Neural progenitor cell (in vitro differentiated cells): ENCODE measurements around the gene HELQ. TPM values are rescaled to one million over a fixed set of nuclear protein-coding genes. Genes with fewer than 3 reads are reported as not detected.

Source experiments
- DNase-seq: peaks from one replicate; pipeline ENCODE4 v3.0.0-alpha.2; 2016; ENCODE audit warnings: low spot score
- H2AFZ ChIP-seq: fragments of 200-600 bp; sonication (generic); replicated peaks from 2 replicates; pipeline ENCODE4 v1.6.1; 2016; ENCODE audit warnings: antibody characterized with exemption
- H3F3A ChIP-seq: fragments of 200-600 bp; sonication (generic); 2 replicates; pipeline ENCODE4 v1.6.1; 2016; ENCODE audit warnings: antibody characterized with exemption, low read depth
- H3K27ac ChIP-seq: fragments of 200-600 bp; sonication (generic); 2 replicates; pipeline ENCODE4 v1.5.1; 2016; ENCODE audit warnings: mild to moderate bottlenecking
- H3K27me3 ChIP-seq: fragments of 200-600 bp; sonication (generic); 2 replicates; pipeline ENCODE4 v1.6.1; 2016; ENCODE audit warnings: mild to moderate bottlenecking, moderate library complexity
- H3K36me3 ChIP-seq: fragments of 200-600 bp; sonication (generic); 2 replicates; pipeline ENCODE4 v1.5.1; 2016
- H3K4me1 ChIP-seq: fragments of 200-600 bp; sonication (generic); 2 replicates; pipeline ENCODE4 v1.6.1; 2016; ENCODE audit warnings: mixed run types
- H3K4me2 ChIP-seq: fragments of 200-600 bp; sonication (generic); 2 replicates; pipeline ENCODE4 v1.6.1; 2016
- H3K4me3 ChIP-seq: fragments of 200-600 bp; sonication (generic); 2 replicates; pipeline ENCODE4 v1.5.1; 2016
- H3K79me2 ChIP-seq: fragments of 200-600 bp; sonication (generic); 2 replicates; pipeline ENCODE4 v1.6.1; 2016; ENCODE audit warnings: low read depth
- H3K9ac ChIP-seq: fragments of 200-600 bp; sonication (generic); 2 replicates; pipeline ENCODE4 v1.6.1; 2016
- H3K9me3 ChIP-seq: fragments of 200-600 bp; sonication (generic); 2 replicates; pipeline ENCODE4 v1.5.1; 2016; ENCODE audit warnings: low read depth
- H4K20me1 ChIP-seq: fragments of 200-600 bp; sonication (generic); 2 replicates; pipeline ENCODE4 v1.6.1; 2016; ENCODE audit warnings: low read depth
- H3K27ac Mint-ChIP-seq: 3 replicates; pipeline ENCODE4 v1.8.0; 2021; ENCODE audit warnings: mixed read lengths
- H3K27me3 Mint-ChIP-seq: 2 replicates; pipeline ENCODE4 v1.8.0; 2022; ENCODE audit warnings: low read depth, mild to moderate bottlenecking, inconsistent platforms, moderate library complexity, mixed read lengths; ENCODE audit not compliant: insufficient read depth
- H3K36me3 Mint-ChIP-seq: 3 replicates; pipeline ENCODE4 v1.8.0; 2021; ENCODE audit warnings: mixed read lengths
- H3K4me1 Mint-ChIP-seq: 3 replicates; pipeline ENCODE4 v1.8.0; 2021; ENCODE audit warnings: mixed read lengths
- H3K4me3 Mint-ChIP-seq: 3 replicates; pipeline ENCODE4 v1.8.0; 2021; ENCODE audit warnings: mild to moderate bottlenecking, moderate library complexity, mixed read lengths
- H3K9me3 Mint-ChIP-seq: 3 replicates; pipeline ENCODE4 v1.8.0; 2020; ENCODE audit warnings: mixed read lengths
- CTCF ChIP-seq: fragments of 200-600 bp; sonication (generic); IDR thresholded peaks from 2 replicates; pipeline ENCODE4 v1.5.1; 2017; ENCODE audit warnings: antibody characterized with exemption, mild to moderate bottlenecking
- EZH2 ChIP-seq: fragments of 200-600 bp; sonication (generic); IDR thresholded peaks from 2 replicates; pipeline ENCODE4 v1.6.1; 2017; ENCODE audit warnings: antibody characterized with exemption, mild to moderate bottlenecking, moderate library complexity
- EZH2phosphoT487 ChIP-seq: fragments of 200-600 bp; sonication (generic); IDR thresholded peaks from 2 replicates; pipeline ENCODE4 v1.6.1; 2017; ENCODE audit warnings: antibody characterized with exemption
- total RNA-seq: library from RNA; depleted of rRNA; stranded (reverse); fragments of >200 nt; gene quantifications from 2 replicates; pipeline ENCODE4 v1.2.3, GENCODE V29; 2015; ENCODE audit warnings: low replicate concordance

HELQ gene
- total RNA-seq, 1 donor from 2014 or later: 15.3 TPM

GRCh38 chr4:83436680-83437079 lies 18.9 kb downstream of the HELQ start:
- Histone ChIP-seq H2AFZ (no peak overlapping the region), H3K9ac (no peak overlapping the region), H3K36me3 (no peaks in the 10 kb centered on the region), H3K4me2 (no peak overlapping the region), H3K9me3 (no peaks in the 10 kb centered on the region), H3K27me3 (no peaks in the 10 kb centered on the region), H3K4me3 (no peak overlapping the region), H3K27ac (no peak overlapping the region), H4K20me1 (no peaks in the 10 kb centered on the region), H3F3A (no peaks in the 10 kb centered on the region), H3K79me2 (no peaks in the 10 kb centered on the region), H3K4me1 (no peaks in the 10 kb centered on the region)
- Mint-ChIP-seq H3K9me3 (no peaks in the 10 kb centered on the region), H3K27ac (no peak overlapping the region), H3K4me1 (no peaks in the 10 kb centered on the region), H3K36me3 (peaks cover 4% of the 10 kb centered on the region), H3K4me3 (no peak overlapping the region), H3K27me3 (no peaks in the 10 kb centered on the region)
- no peak for DNase-seq
- TF ChIP-seq EZH2phosphoT487: no peak
- TF ChIP-seq EZH2: no peak
- TF ChIP-seq CTCF: no peak

GRCh38 chr4:83431200-83431599 lies 24.4 kb downstream of the HELQ start:
- Histone ChIP-seq H3K4me3 (no peak overlapping the region), H3K27me3 (no peaks in the 10 kb centered on the region), H3K9me3 (no peaks in the 10 kb centered on the region), H3K4me1 (no peaks in the 10 kb centered on the region), H3K36me3 (no peaks in the 10 kb centered on the region), H4K20me1 (no peaks in the 10 kb centered on the region), H3K4me2 (no peak overlapping the region), H3F3A (no peaks in the 10 kb centered on the region), H3K79me2 (no peaks in the 10 kb centered on the region), H3K27ac (no peak overlapping the region), H3K9ac (no peak overlapping the region), H2AFZ (no peak overlapping the region)
- H3K27ac Mint-ChIP-seq: no peak overlapping the region
- no peak for TF ChIP-seq EZH2
- TF ChIP-seq EZH2phosphoT487: no peak
- no peak for TF ChIP-seq CTCF
- H3K36me3 Mint-ChIP-seq: peaks cover 2% of the 10 kb centered on the region
- H3K4me1 Mint-ChIP-seq: no peaks in the 10 kb centered on the region
- no peak for DNase-seq
- H3K4me3 Mint-ChIP-seq: no peak overlapping the region
- no peaks in the 10 kb centered on the region for H3K27me3 Mint-ChIP-seq
- no peaks in the 10 kb centered on the region for H3K9me3 Mint-ChIP-seq

DNA sequence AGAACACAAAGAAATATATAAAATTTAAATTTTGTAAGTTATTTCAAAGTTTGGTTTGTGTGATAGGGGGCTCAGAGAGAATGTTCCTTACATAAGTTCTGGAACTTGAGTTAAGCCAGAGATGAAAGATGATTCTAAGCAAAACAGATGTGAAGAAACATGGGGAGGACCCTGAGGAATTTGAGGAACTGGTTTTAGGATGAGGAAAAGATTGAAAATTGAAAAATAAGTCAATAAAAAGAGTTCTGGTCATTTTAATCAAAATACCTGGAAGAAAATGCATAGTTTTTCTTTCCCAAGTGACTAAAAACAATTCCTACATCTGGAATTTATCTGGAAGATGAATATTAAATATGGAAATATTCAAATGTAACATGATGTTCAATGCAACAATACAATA lies 37.4 kb downstream of the HELQ start:
- TF ChIP-seq CTCF (no peak), EZH2phosphoT487 (no peak)
- no peak overlapping the region for H3K4me3 Mint-ChIP-seq
- Histone ChIP-seq H3K4me1 (no peaks in the 10 kb centered on the region), H2AFZ (no peak overlapping the region), H3K27me3 (no peaks in the 10 kb centered on the region), H3K27ac (no peak overlapping the region), H3K36me3 (no peaks in the 10 kb centered on the region), H4K20me1 (no peaks in the 10 kb centered on the region), H3K9ac (no peak overlapping the region), H3F3A (no peaks in the 10 kb centered on the region), H3K9me3 (no peaks in the 10 kb centered on the region), H3K79me2 (no peaks in the 10 kb centered on the region), H3K4me3 (no peak overlapping the region), H3K4me2 (no peak overlapping the region)
- no peaks in the 10 kb centered on the region for H3K9me3 Mint-ChIP-seq
- no peak overlapping the region for H3K27ac Mint-ChIP-seq
- no peak for DNase-seq
- H3K27me3 Mint-ChIP-seq: no peaks in the 10 kb centered on the region
- no peaks in the 10 kb centered on the region for H3K4me1 Mint-ChIP-seq
- peaks cover 8% of the 10 kb centered on the region for H3K36me3 Mint-ChIP-seq

- Histone ChIP-seq H3K9ac (no peak overlapping the region), H3K9me3 (no peaks in the 10 kb centered on the region), H3K36me3 (no peaks in the 10 kb centered on the region), H3K4me1 (no peaks in the 10 kb centered on the region), H3K4me3 (no peak overlapping the region), H3F3A (no peaks in the 10 kb centered on the region), H3K4me2 (no peak overlapping the region), H2AFZ (no peak overlapping the region), H3K79me2 (no peaks in the 10 kb centered on the region), H3K27ac (no peak overlapping the region), H4K20me1 (no peaks in the 10 kb centered on the region), H3K27me3 (no peaks in the 10 kb centered on the region)
- no peak overlapping the region for H3K4me3 Mint-ChIP-seq
- H3K27me3 Mint-ChIP-seq: no peaks in the 10 kb centered on the region
- no peaks in the 10 kb centered on the region for H3K4me1 Mint-ChIP-seq
- no peak overlapping the region for H3K27ac Mint-ChIP-seq
- no peaks in the 10 kb centered on the region for H3K9me3 Mint-ChIP-seq
- peaks cover 8% of the 10 kb centered on the region for H3K36me3 Mint-ChIP-seq
- TF ChIP-seq CTCF (no peak), EZH2 (no peak), EZH2phosphoT487 (no peak)
- DNase-seq: no peak
Observed at GRCh38 chr4:83417566-83417965, 38.1 kb downstream of the HELQ start.
